Erythroblast (primary cell): ENCODE results near the gene P2RY14.
A peak's percentile ranks its signal among the peaks of the same experiment; 100 is the strongest.
"Not testable (repeated sequence)": the region's sequence is repeated elsewhere in the genome, so short reads cannot be mapped to it uniquely, and the experiment has no call there.

ENCODE experiments used
- DNase-seq, 2 experiments: peaks; one replicate each; lab custom pipeline; 2025; lab: John Stamatoyannopoulos, UW
- GATA1 ChIP-seq: IDR thresholded peaks from 2 replicates; pipeline ENCODE4 v1.6.1; 2011; ENCODE audit warnings: low read depth, mild to moderate bottlenecking, control low read depth, low read length, moderate library complexity
- POLR2A ChIP-seq: IDR thresholded peaks from 2 replicates; pipeline ENCODE4 v1.6.1; 2011; ENCODE audit warnings: mild to moderate bottlenecking, low read length

Gene P2RY14

DNA sequence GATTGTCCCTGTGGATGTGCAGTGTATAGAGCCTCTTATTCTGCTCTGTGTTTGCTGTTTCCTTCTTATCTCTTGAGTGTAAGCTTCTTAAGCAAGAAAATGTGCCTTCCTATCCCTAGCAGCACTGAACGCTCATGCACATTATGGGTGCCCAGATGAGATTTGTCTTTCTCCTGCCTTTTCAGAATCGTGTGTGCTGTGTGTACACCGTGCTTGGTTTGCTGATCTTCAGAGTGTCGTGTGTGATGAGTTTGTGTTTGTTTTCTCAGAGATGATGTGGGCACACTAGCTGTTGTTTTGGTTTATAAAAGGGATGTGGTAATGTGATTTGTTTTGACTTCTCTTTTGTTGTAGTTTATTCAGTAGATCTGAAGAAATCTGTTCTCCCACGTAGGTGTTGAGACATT is 95.1 kb downstream of the P2RY14 start:
- no peak for DNase-seq

DNA sequence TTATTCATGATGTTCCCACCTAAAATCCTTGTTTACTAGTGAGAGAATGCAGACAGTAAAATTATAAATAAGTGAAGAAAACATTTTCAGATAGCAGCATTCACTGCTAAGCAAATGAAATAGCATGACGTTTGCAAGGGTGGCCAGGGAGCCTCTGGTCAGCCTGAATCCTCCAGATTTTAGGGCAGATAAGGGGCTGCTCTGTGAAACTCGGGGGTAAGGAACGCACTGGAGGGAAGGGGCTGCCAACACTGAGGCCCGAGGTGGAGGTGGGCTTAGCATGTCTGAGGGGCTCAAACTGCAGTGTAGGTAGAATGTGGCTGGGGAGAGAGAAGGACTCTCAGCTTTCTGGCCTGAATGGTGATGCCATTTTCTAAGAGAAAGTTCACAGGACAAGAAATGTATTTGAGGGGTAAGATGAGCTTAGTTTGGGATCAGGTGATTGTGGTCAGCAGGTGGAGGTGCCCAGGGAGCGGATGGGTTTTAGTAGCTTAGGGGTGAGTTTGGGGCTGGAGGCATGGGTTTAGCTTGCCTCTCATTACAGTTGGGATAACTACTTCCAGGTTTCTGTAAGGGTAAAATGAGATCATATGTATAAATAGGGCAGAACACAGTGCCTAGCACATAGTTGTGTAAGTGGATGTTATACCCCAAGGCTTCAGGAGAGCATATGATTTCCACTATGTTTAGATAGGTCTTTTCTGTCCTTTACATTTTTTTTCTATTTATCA is 95.8 kb downstream of the P2RY14 start:
- TF ChIP-seq POLR2A (no peak), GATA1 (no peak)
- no peak for DNase-seq

More for the DNA sequence above, 95.1 kb downstream of the P2RY14 start:
- TF ChIP-seq POLR2A (no peak), GATA1 (no peak)

DNA sequence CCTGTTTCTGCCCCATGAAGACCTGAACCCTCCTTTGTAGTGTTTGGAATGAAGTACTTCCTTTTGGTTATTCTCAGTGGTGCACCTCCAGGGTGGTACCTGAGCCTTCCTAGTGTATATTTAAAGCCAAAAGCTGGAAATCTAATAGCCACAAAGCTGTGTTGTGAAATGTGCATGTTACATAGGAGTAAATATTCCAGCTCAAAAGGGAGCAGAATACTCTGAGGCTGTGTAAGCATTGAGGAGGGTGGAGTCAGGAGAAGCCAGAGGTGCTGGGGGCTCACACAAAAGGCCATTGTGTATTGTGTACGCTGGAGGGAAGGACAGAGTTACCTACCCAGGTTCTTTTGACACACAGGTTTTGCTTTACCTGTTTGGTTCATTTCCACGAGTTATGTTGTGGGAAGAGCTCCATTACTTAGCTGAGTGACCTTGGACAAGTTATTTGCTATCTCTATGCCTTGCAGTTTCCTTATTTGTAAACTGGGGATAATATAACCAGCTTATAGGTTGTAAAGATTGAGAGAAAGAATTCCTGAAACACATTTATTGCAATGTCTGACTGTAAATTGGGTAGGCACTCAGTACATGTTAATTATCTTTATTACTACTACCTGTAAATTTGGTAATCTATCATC is 100.0 kb downstream of the P2RY14 start:
- DNase-seq: no peak
- TF ChIP-seq POLR2A: no peak
- TF ChIP-seq GATA1: no peak

DNA sequence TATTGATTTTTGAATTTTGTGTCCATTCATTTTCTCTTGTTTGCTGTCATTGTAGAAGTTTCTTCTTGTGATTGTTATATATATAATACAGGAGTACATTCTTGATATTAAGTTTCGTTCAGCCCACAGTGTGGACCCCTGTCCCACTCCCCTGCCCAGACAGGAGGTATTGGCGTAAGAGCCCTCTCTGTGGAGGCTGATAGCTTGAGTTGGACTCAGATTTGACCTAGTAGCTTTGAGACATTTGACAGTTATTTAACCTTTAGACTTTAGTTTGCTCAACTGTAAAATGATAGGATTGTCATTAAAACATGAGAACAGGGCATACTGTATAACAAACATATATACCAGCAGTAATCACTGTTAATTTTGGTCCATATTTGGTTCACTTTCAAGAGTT is 102.4 kb downstream of the P2RY14 start:
- TF ChIP-seq GATA1 (no peak), POLR2A (no peak)
- no peak for DNase-seq

DNA sequence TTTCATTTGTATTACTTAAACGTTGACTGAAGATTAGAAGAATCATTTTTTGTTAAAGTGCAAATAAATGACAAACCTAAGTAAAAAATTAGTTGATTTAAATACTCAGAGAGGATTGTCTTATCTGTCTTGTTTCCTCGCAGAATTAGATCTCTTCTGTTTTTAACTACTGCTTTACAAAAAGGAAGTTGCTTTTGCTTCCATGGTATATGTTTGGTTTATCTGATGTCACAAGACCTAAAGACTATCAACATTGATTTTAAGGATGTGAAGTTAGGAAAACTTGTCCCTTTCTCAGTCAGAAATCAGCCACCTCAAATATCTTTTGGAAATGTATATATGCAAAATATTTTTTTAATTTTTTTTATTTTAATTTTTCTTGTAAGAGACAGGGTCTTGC is 104.0 kb downstream of the P2RY14 start:
- TF ChIP-seq GATA1 (no peak), POLR2A (no peak)

DNA sequence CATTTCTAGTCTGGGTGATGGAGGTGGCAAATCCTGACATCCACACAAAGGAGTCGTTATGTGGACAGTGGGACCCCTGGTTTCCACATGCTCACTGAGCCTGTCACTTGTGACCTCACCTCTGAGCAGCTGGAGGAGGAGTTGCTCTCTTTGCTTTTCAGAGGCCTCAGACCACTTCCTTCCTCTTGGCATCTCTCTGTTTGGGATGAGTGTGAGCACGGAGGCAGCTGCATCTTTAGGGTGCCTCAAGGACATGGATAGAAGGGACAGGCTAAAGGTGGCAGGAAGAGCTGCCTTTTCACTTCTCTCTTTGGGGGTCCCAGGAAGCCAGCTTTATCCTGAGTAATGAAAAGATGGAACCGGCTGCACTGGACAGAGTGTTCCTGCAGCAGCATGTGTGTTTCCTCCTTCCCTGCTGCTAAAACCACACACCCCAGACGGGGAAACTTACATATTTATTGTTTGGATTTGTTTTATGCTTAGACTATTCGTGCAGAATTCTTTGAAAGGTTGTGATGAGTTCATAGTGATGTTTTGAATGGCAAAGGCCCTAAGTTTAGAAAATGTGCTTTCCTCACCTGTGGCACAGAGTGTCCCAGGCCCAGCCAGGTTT is 107.1 kb downstream of the P2RY14 start:
- no peak for TF ChIP-seq POLR2A
- TF ChIP-seq GATA1: no peak
- DNase-seq: no peak

More for the DNA sequence above, 104.0 kb downstream of the P2RY14 start:
- DNase-seq: no peak

DNA sequence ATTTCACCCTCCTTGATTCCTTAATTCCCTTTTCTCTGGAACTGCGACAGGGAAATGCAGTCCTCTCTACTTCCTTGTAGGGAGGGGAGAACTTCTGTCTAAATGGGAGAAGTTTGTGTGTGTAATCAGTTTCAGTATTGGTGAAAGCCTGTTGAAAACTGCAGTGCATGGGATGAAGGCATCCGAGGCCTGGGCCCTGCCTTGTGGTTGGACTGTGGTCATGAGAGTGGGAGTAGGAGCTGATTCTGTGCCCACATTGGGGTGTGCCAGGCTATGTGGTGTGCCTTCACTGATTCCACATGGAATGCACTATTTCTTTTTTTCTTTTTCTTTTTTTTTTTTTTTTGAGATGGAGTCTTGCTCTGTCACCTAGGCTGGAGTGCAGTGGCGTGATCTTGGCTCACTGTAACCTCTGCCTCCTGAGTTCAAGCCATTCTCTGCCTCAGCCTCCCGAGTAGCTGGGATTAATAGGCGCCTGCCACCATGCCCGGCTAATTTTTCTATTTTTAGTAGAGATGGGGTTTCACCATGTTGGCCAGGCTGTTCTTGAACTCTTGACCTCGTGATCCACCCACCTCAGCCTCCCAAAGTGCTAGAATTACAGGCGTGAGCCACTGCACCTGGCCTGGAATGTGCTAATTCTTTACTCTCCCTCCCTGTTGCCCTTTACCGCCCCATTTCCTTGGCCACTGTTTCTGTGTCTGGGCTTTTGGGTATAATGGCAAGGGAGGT is 108.2 kb downstream of the P2RY14 start:
- not testable (repeated sequence) for DNase-seq

DNA sequence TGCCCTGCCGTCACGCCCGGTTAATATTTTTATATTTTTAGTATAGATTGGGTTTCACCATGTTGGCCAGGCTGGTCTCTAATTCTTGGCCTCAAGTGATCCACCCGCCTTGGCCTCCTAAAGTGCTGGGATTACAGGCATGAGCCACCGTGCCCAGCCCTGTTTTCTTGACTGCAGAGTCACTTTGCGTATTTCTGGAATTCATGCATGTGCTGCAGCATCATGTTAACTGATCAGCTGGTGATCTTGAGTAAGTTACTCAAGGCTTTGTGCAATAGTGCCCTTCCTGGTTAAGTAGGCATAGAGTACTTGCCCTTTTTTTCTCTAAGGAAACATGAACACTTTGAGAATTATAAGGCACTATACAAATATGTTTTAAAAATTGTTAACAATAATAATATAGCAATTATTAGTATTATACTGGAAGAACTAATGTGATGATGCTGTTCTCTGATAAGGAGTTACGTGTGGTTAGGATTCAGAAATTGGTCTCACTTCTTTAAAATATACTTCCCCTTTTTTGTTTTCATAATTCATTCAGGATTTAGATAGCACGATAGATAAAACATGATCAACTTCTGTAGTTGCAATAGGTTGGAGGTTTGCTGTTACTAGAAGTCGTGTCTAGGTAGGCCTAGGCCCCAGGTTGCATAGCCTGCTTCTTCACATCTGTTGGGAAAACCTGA is 108.9 kb downstream of the P2RY14 start:
- TF ChIP-seq GATA1: no peak
- TF ChIP-seq POLR2A: no peak
- no peak for DNase-seq

DNA sequence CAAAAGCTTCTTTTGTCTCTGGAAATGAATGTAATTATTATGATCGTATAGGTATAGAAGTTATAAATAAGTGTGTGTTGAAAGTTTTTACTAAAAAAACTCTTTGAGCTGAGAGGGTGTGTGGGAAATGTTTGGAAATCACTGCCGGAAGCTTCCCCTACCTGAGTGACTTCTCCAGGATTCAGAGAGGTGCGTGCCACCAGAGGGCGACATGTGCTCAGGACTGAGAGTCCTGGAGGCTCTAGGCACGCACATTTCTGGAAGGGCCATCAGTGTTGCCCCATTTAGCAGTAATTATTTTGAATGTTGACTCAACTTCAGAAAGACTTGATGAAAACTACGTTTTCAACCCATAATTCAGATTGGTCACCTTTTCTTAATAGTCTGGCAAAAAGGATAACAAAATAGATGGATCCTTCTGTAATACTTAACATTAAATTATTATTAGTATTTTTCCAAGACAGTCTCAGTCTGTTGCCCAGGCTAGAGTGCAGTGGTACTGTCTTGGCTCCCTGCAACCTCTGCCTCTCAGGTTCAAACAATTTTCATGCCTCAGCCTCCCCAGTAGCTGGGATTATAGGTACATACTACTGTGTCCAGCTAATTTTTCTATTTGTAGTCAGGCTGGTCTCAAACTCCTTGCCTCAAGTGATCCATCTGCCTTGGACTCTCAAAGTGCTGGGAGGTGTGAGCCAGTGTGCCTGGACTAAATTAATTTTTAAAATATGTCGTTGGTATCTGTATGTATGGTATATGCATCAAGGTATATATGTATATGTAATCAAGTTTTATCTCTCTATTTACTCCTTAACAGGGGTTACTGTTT is 109.9 kb downstream of the P2RY14 start:
- peak; percentile 39 to 66 for DNase-seq
- no peak for TF ChIP-seq POLR2A
- no peak for TF ChIP-seq GATA1

DNA sequence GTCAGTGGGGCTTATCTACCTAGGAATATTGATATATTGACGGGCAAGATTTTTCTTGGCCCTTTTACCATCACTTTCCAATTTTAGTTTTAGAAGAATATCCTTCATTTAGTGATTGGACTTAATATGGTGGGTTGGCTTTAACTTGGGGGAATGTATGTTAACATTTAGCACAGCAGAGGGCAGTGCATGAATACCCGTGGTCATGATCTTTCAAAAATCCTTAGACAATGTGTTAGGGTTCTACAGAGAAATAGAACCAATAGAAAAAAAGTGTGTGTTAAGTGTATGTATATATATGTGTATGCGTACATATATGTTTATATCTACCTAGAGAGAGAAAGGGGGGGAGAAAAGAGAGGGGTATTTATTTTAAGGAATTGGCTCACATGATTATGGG is 112.2 kb downstream of the P2RY14 start:
- no peak for TF ChIP-seq POLR2A
- no peak for TF ChIP-seq GATA1
- no peak for DNase-seq

DNA sequence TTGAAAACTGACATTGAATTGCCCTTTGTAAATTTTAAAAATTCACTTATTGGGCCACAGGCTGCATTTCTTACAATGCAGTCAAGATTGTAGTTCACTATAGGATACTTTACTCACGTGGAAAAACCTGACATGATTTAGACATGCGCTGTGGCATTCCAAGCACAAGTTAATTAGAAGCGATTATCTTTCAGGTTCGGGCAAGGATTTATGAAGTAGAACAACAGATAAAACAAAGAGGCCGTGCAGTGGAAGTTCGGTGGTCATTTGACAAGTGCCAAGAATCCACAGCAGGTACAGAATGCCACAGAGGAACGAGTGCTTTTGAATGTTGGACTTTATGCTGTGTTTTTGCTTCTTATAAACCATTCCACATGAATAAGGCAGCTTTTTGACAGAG is 113.1 kb downstream of the P2RY14 start:
- no peak for DNase-seq
- TF ChIP-seq GATA1 (no peak), POLR2A (no peak)
